ENCODE data around the gene TMEM53.

DNA sequence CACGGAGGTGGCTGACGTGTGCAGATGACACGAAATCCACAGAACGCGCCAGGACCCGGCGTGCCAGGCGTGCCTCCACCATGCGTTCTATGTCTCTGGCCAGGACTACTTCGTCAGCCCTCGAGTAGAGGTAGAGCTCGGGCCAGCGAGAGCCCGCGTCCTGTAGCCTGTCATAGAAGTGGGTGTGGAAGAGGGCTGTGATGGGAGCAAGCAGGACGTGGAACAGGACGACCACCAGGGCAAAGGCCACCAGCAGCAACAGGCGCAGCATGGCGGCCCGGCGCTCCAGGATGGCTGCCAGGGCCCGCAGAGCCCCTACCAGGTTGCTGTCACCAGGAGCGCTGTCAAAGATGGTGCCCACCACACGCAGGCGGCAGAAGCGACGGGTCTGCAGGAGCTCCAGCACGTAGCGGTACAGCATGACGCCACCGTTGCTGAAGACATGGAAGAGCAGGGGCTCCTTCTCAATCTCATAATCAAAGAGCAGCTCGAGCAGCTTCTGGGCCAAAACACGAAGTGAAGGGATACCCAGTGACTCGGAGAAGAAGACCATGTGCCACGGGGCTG lies 19.6 kb downstream of the TMEM53 start:
- TF ChIP-seq, protein P1, sequence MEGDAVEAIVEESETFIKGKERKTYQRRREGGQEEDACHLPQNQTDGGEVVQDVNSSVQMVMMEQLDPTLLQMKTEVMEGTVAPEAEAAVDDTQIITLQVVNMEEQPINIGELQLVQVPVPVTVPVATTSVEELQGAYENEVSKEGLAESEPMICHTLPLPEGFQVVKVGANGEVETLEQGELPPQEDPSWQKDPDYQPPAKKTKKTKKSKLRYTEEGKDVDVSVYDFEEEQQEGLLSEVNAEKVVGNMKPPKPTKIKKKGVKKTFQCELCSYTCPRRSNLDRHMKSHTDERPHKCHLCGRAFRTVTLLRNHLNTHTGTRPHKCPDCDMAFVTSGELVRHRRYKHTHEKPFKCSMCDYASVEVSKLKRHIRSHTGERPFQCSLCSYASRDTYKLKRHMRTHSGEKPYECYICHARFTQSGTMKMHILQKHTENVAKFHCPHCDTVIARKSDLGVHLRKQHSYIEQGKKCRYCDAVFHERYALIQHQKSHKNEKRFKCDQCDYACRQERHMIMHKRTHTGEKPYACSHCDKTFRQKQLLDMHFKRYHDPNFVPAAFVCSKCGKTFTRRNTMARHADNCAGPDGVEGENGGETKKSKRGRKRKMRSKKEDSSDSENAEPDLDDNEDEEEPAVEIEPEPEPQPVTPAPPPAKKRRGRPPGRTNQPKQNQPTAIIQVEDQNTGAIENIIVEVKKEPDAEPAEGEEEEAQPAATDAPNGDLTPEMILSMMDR (IDR thresholded peaks at IDR 0.05): no peak
- no peak for TF ChIP-seq POLR2A (IDR thresholded peaks at IDR 0.05)

All from thyroid gland (tissue), 4 donors.